ENCODE data around the gene TTN.

DNA sequence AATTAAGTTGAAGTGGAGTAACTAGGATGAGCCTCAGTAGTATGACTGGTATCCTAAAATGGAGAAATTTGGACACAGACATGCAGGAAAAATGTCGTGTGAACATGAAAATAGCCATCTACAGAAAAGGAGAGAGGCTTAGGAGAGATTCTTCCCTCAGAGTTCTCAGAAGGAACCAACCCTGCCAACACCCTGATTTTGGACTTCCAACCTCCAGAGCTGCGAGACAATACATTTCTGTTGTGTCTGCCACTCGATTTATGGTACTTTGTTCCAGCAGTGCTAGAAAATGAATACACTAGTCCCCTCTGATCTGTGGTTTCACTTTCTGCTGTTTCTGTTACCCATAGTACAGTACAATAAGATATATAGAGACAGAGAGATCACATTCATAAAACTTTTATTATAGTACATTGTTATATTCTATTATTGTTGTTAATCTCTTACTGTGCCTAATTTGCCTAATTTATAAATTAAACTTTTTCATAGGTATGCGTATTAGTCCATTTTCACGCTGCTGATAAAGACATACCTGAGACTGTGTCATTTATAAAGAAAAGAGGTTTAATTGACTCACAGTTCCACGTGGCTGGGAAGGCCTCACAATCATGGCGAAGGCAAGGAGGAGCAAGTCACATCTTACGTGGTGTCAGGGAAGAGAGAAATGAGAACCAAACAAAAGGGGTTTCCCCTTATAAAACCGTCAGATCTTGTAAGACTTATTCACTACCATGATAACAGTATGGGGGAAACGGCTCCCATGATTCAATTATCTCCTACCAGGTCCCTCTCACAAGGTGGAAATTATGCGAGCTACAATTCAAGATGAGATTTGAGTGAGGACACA is 285.7 kb downstream of the TTN start:
- TF ChIP-seq, protein P1, sequence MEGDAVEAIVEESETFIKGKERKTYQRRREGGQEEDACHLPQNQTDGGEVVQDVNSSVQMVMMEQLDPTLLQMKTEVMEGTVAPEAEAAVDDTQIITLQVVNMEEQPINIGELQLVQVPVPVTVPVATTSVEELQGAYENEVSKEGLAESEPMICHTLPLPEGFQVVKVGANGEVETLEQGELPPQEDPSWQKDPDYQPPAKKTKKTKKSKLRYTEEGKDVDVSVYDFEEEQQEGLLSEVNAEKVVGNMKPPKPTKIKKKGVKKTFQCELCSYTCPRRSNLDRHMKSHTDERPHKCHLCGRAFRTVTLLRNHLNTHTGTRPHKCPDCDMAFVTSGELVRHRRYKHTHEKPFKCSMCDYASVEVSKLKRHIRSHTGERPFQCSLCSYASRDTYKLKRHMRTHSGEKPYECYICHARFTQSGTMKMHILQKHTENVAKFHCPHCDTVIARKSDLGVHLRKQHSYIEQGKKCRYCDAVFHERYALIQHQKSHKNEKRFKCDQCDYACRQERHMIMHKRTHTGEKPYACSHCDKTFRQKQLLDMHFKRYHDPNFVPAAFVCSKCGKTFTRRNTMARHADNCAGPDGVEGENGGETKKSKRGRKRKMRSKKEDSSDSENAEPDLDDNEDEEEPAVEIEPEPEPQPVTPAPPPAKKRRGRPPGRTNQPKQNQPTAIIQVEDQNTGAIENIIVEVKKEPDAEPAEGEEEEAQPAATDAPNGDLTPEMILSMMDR (conservative IDR thresholded peaks at IDR 0.05; ENCODE audit: low read length), result no peak
- TF ChIP-seq EZH2phosphoT487 (IDR thresholded peaks at IDR 0.05; ENCODE audit: borderline replicate concordance), result no peak
